Measurements from ENCODE around the gene IFI44L.

The IFI44L gene

GRCh38 chr1:78619803-78620579 lies at the start of gene IFI44L:
Gene IFI44L (plus strand): TSS chr1:78620448. CDS start chr1:78627916, 7,468 bp downstream.
- no peak for DNase-seq

- no peak for DNase-seq
Measured at GRCh38 chr1:78570539-78570938, 49.7 kb upstream of the IFI44L start.

- no peak for DNase-seq
Measured at GRCh38 chr1:78577257-78578100, 42.8 kb upstream of the IFI44L start.

- DNase-seq, result no peak
Measured at GRCh38 chr1:78586572-78586971, 33.7 kb upstream of the IFI44L start.

GRCh38 chr1:78587211-78587610 lies 33.0 kb upstream of the IFI44L start:
- no peak for DNase-seq

GRCh38 chr1:78591971-78592370 lies 28.3 kb upstream of the IFI44L start:
- no peak for DNase-seq

GRCh38 chr1:78599294-78599693 lies 21.0 kb upstream of the IFI44L start:
- no peak for DNase-seq

- no peak for DNase-seq
Measured at GRCh38 chr1:78601068-78601467, 19.2 kb upstream of the IFI44L start.

GRCh38 chr1:78603206-78603605 lies 17.0 kb upstream of the IFI44L start:
- DNase-seq, result no peak

GRCh38 chr1:78604643-78605042 lies 15.6 kb upstream of the IFI44L start:
- DNase-seq, result no peak

- DNase-seq, result no peak
Measured at GRCh38 chr1:78606274-78606673, 14.0 kb upstream of the IFI44L start.

GRCh38 chr1:78607334-78607927 lies 12.8 kb upstream of the IFI44L start:
- no peak for DNase-seq

- DNase-seq, result no peak
Measured at GRCh38 chr1:78607944-78608343, 12.3 kb upstream of the IFI44L start.

- DNase-seq, result peak; percentile 67
Measured at GRCh38 chr1:78617615-78618026, 2.6 kb upstream of the IFI44L start.

- no peak for DNase-seq
Measured at GRCh38 chr1:78619032-78619431, 1.2 kb upstream of the IFI44L start.

GRCh38 chr1:78619446-78619802 lies 824 bp upstream of the IFI44L start:
- DNase-seq, result no peak

- DNase-seq, result no peak
Measured at GRCh38 chr1:78620666-78621065, 418 bp downstream of the IFI44L start.

GRCh38 chr1:78622548-78622947 lies 2.3 kb downstream of the IFI44L start:
- DNase-seq, result no peak

GRCh38 chr1:78624035-78624434 lies 3.8 kb downstream of the IFI44L start:
- DNase-seq, result no peak

- DNase-seq, result no peak
Measured at GRCh38 chr1:78627321-78627720, 7.1 kb downstream of the IFI44L start.

- DNase-seq, result no peak
Measured at GRCh38 chr1:78630600-78630999, 10.4 kb downstream of the IFI44L start.

GRCh38 chr1:78633209-78633608 lies 13.0 kb downstream of the IFI44L start:
- DNase-seq, result no peak

GRCh38 chr1:78640462-78640861 lies 20.2 kb downstream of the IFI44L start:
- no peak for DNase-seq

GRCh38 chr1:78641558-78641957 lies 21.3 kb downstream of the IFI44L start:
- no peak for DNase-seq
